GM12878 (cell line): ENCODE data around the gene USP36. TPM values are rescaled to one million over a fixed set of nuclear protein-coding genes. Genes with fewer than 3 reads are reported as not detected.

Source experiments
- ATAC-seq: fragments of 200-7000 bp; cut with Tn5 transposase; 3 replicates; pipeline ENCODE4 v1.9.1; 2020; ENCODE audit warnings: mild to moderate bottlenecking, moderate library complexity
- BruUV-seq: library from RNA; stranded (reverse); fragments of 400-500 nt; replicated peaks from 2 replicates; lab custom pipeline; 2021; lab: Mats Ljungman, UMichigan
- CTCF ChIA-PET: fragments of 300-600 bp; sonication (Branson Sonifier 250); formaldehyde crosslinking; extraction: SDS; loops from one replicate; lab custom pipeline; 2021; ENCODE audit warnings: inconsistent platforms; lab: Yijun Ruan, JAX
- POLR2A ChIA-PET: fragments of 350-600 bp; formaldehyde crosslinking; extraction: SDS; loops from one replicate; lab custom pipeline; 2021; ENCODE audit warnings: inconsistent platforms; lab: Charles Lee
- RAD21 ChIA-PET: fragments of 300-600 bp; sonication (Branson Sonifier 250); formaldehyde crosslinking; loops from one replicate; lab custom pipeline; 2023; ENCODE audit warnings: antibody characterized with exemption; ENCODE audit not compliant: unreplicated experiment; lab: Charles Lee
- SMC1A ChIA-PET: fragments of 300-600 bp; sonication (Branson Sonifier 250); formaldehyde crosslinking; loops from one replicate; lab custom pipeline; 2023; ENCODE audit not compliant: unreplicated experiment, uncharacterized antibody; lab: Charles Lee
- DNase-seq: peaks from one replicate; pipeline ENCODE4 v3.0.0-alpha.2; 2011; ENCODE audit warnings: low read depth, low spot score
- FAIRE-seq: peaks from 3 replicates; lab custom pipeline; 2011; peaks lifted over from hg19 to GRCh38; lab: Jason Lieb, UNC
- H2AFZ ChIP-seq: 2 replicates; pipeline ENCODE4 v1.6.0; 2011; ENCODE audit warnings: low read depth, low read length, control low read depth; ENCODE audit not compliant: control insufficient read depth
- H3K27ac ChIP-seq: 2 replicates; pipeline ENCODE4 v1.5.1; 2011; ENCODE audit warnings: control low read depth; ENCODE audit not compliant: control insufficient read depth, insufficient read depth
- H3K27me3 ChIP-seq, 2 experiments: replicated peaks in 1 of 2; 2 replicates each; pipeline versions ENCODE4 v1.6.0 to v1.6.1; 2011; ENCODE audit warnings: low read length in 1 of 2; ENCODE audit not compliant: control insufficient read depth in 2 of 2, insufficient read depth in 2 of 2
- H3K36me3 ChIP-seq, 2 experiments: 2 replicates each; pipeline ENCODE4 v1.5.1; 2011; ENCODE audit warnings: low read length in 1 of 2; ENCODE audit not compliant: control insufficient read depth in 2 of 2, insufficient read depth in 2 of 2
- H3K4me1 ChIP-seq: 2 replicates; pipeline ENCODE4 v1.6.1; 2011; ENCODE audit warnings: mild to moderate bottlenecking, low read length, moderate library complexity, mixed read lengths; ENCODE audit not compliant: control insufficient read depth, insufficient read depth
- H3K4me2 ChIP-seq: 2 replicates; pipeline ENCODE4 v1.6.0; 2011; ENCODE audit warnings: control low read depth; ENCODE audit not compliant: control insufficient read depth, insufficient read depth
- H3K4me3 ChIP-seq: fragments of 200-600 bp; sonication (generic); 2 replicates; pipeline ENCODE4 v1.5.1; 2016
- H3K79me2 ChIP-seq: 2 replicates; pipeline ENCODE4 v1.6.0; 2011; ENCODE audit warnings: low read length; ENCODE audit not compliant: control insufficient read depth, insufficient read depth
- H3K9ac ChIP-seq: 2 replicates; pipeline ENCODE4 v1.8.0; 2011; ENCODE audit warnings: low read length, control low read depth, mixed read lengths; ENCODE audit not compliant: control insufficient read depth, insufficient read depth
- H3K9me3 ChIP-seq: replicated peaks from 3 replicates; pipeline ENCODE4 v1.5.1; 2011; ENCODE audit warnings: mild to moderate bottlenecking, low read length; ENCODE audit not compliant: control insufficient read depth, insufficient read depth
- H4K20me1 ChIP-seq: 2 replicates; pipeline ENCODE4 v1.6.0; 2011; ENCODE audit not compliant: control insufficient read depth, insufficient read depth
- ASH2L ChIP-seq: fragments of 300-600, 200-600 bp; sonication (generic); IDR thresholded peaks from 2 replicates; pipeline ENCODE4 v1.6.1; 2017; ENCODE audit warnings: low read depth, mild to moderate bottlenecking, borderline replicate concordance
- FOS ChIP-seq: IDR thresholded peaks from 3 replicates; pipeline ENCODE4 v1.6.1; 2011; ENCODE audit warnings: borderline replicate concordance; ENCODE audit not compliant: insufficient read length; ENCODE audit errors: extremely low read depth
- KDM1A ChIP-seq: fragments of 200-600 bp; sonication (generic); IDR thresholded peaks from 2 replicates; pipeline ENCODE4 v1.6.1; 2016; ENCODE audit warnings: borderline replicate concordance
- PAX8 ChIP-seq: fragments of 450-650 bp; IDR thresholded peaks from 2 replicates; pipeline ENCODE4 v1.6.1; 2017; ENCODE audit warnings: mild to moderate bottlenecking, moderate library complexity
- SMAD5 ChIP-seq: IDR thresholded peaks from 2 replicates; pipeline ENCODE4 v1.6.1; 2016; ENCODE audit warnings: antibody characterized with exemption, low read depth
- TCF3 ChIP-seq: IDR thresholded peaks from 2 replicates; pipeline ENCODE4 v1.6.1; 2012; ENCODE audit warnings: low read depth, mild to moderate bottlenecking, low read length, borderline replicate concordance; ENCODE audit not compliant: insufficient read depth
- ZNF24 ChIP-seq: fragments of 450-650 bp; IDR thresholded peaks from 2 replicates; pipeline ENCODE4 v1.6.1; 2017; ENCODE audit warnings: antibody characterized with exemption, mild to moderate bottlenecking
- ZNF274 ChIP-seq: IDR thresholded peaks from one replicate; pipeline ENCODE4 v1.8.0; 2011; ENCODE audit not compliant: insufficient read length, insufficient read depth
- WGBS: methylation state at CpG from one replicate; pipeline ENCODE4 v1.1.6; 2016; ENCODE audit warnings: low lambda C conversion rate; ENCODE audit not compliant: insufficient replicate concordance, insufficient coverage; ENCODE audit errors: missing lambda C conversion rate; 5-methylcytosine and 5-hydroxymethylcytosine counted together
- in situ Hi-C: fragments of 300-500 bp; cut with MboI; formaldehyde crosslinking; loops from 9 replicates; pipeline ENCODE4 v1.14.3; 2018; ENCODE audit warnings: mixed read lengths
- intact Hi-C: fragments of 100-400 bp; cut with micrococcal nuclease; formaldehyde crosslinking; loops from one replicate; pipeline ENCODE4 v1.14.2; 2022; ENCODE audit not compliant: unreplicated experiment
- polyA plus RNA-seq, 11 experiments: library from polyadenylated mRNA; depleted of rRNA in 4 of 11; unstranded in 6 of 11; stranded (reverse) in 5 of 11; fragments of >200 nt; fragmentation: Nextera tagmentation in 4 of 11; fragmentation: Illumina TruSeq in 1 of 11; extraction: Ambion mirVana in 4 of 11; extraction: Trizol in 1 of 11; gene quantifications; 1 replicate in 1 of 11; 2 replicates in 10 of 11; pipeline versions ENCODE4 v1.2.1 to v1.2.3, GENCODE V29; 2011 to 2016; ENCODE audit warnings: inconsistent platforms in 2 of 11, missing spikeins in 2 of 11, low read depth in 1 of 11
- total RNA-seq, 4 experiments: library from RNA; depleted of rRNA in 3 of 4; stranded (reverse); fragments of >200 nt in 3 of 4; fragmentation: Illumina TruSeq in 1 of 4; extraction: Trizol in 1 of 4; gene quantifications; 2 replicates each; pipeline versions ENCODE4 v1.2.1 to v1.2.3, GENCODE V29; 2013 to 2021
- TF ChIP-seq, protein P1 (sequence below): fragments of 450-650 bp; formaldehyde crosslinking; IDR thresholded peaks from 2 replicates; pipeline ENCODE4 v1.4.0; 2020; ENCODE audit warnings: mild to moderate bottlenecking, moderate library complexity
- TF ChIP-seq, protein P2 (sequence below): fragments of 450-650 bp; IDR thresholded peaks from 2 replicates; pipeline ENCODE4 v1.6.1; 2016; ENCODE audit warnings: mild to moderate bottlenecking, moderate library complexity, borderline replicate concordance
- TF ChIP-seq, protein P3 (sequence below): fragments of 450-650 bp; IDR thresholded peaks from 2 replicates; pipeline ENCODE4 v1.6.1; 2017; ENCODE audit warnings: mild to moderate bottlenecking, low read depth, inconsistent platforms; ENCODE audit not compliant: poor library complexity, severe bottlenecking
- TF ChIP-seq, protein P4 (sequence below): fragments of 450-650 bp; IDR thresholded peaks from 2 replicates; pipeline ENCODE4 v1.6.1; 2017; ENCODE audit warnings: mild to moderate bottlenecking

Gene USP36
- total and polyA plus RNA-seq, 10 of the 15 experiments (the other 5 are each of a cell fraction or from before 2014, with no cell fraction given) = 7.2 to 65.7 (median 33.6) TPM

DNA sequence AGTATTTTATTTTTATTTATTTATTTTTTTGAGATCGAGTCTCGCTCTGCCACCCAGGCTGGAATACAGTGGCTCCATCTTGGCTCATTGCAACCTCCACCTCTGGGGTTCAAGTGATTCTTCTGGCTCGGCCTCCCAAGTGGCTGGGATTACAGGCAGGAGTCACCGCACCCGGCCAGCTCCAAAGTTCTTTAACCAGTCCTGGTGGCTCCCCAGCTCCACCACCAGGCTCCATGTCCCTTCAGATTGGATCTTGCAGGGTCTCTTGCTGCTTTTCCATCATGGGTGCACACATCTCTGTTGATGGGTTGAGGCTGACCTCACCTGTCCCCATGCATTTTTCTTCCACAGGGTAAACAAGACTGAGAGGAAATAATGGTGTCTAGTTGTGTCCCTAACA lies 8.4 kb upstream of the USP36 start:
- no peak overlapping the region for H3K27ac ChIP-seq
- no peaks in the 10 kb centered on the region for H3K36me3 ChIP-seq
- FAIRE-seq (no peak), ATAC-seq (no peak), DNase-seq (no peak)
- H3K9ac ChIP-seq = no peak overlapping the region
- intact Hi-C loops = no loop called here
- SMC1A ChIA-PET = no interaction called here
- TF ChIP-seq, protein P1, sequence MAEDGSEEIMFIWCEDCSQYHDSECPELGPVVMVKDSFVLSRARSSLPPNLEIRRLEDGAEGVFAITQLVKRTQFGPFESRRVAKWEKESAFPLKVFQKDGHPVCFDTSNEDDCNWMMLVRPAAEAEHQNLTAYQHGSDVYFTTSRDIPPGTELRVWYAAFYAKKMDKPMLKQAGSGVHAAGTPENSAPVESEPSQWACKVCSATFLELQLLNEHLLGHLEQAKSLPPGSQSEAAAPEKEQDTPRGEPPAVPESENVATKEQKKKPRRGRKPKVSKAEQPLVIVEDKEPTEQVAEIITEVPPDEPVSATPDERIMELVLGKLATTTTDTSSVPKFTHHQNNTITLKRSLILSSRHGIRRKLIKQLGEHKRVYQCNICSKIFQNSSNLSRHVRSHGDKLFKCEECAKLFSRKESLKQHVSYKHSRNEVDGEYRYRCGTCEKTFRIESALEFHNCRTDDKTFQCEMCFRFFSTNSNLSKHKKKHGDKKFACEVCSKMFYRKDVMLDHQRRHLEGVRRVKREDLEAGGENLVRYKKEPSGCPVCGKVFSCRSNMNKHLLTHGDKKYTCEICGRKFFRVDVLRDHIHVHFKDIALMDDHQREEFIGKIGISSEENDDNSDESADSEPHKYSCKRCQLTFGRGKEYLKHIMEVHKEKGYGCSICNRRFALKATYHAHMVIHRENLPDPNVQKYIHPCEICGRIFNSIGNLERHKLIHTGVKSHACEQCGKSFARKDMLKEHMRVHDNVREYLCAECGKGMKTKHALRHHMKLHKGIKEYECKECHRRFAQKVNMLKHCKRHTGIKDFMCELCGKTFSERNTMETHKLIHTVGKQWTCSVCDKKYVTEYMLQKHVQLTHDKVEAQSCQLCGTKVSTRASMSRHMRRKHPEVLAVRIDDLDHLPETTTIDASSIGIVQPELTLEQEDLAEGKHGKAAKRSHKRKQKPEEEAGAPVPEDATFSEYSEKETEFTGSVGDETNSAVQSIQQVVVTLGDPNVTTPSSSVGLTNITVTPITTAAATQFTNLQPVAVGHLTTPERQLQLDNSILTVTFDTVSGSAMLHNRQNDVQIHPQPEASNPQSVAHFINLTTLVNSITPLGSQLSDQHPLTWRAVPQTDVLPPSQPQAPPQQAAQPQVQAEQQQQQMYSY (CRISPR knock-in tag) = no peak
- TF ChIP-seq ZNF274 (no peak), FOS (no peak), KDM1A (no peak), TCF3 (no peak), SMAD5 (no peak), ZNF24 (no peak), PAX8 (no peak), ASH2L (no peak)
- TF ChIP-seq, protein P2, sequence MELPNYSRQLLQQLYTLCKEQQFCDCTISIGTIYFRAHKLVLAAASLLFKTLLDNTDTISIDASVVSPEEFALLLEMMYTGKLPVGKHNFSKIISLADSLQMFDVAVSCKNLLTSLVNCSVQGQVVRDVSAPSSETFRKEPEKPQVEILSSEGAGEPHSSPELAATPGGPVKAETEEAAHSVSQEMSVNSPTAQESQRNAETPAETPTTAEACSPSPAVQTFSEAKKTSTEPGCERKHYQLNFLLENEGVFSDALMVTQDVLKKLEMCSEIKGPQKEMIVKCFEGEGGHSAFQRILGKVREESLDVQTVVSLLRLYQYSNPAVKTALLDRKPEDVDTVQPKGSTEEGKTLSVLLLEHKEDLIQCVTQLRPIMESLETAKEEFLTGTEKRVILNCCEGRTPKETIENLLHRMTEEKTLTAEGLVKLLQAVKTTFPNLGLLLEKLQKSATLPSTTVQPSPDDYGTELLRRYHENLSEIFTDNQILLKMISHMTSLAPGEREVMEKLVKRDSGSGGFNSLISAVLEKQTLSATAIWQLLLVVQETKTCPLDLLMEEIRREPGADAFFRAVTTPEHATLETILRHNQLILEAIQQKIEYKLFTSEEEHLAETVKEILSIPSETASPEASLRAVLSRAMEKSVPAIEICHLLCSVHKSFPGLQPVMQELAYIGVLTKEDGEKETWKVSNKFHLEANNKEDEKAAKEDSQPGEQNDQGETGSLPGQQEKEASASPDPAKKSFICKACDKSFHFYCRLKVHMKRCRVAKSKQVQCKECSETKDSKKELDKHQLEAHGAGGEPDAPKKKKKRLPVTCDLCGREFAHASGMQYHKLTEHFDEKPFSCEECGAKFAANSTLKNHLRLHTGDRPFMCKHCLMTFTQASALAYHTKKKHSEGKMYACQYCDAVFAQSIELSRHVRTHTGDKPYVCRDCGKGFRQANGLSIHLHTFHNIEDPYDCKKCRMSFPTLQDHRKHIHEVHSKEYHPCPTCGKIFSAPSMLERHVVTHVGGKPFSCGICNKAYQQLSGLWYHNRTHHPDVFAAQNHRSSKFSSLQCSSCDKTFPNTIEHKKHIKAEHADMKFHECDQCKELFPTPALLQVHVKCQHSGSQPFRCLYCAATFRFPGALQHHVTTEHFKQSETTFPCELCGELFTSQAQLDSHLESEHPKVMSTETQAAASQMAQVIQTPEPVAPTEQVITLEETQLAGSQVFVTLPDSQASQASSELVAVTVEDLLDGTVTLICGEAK = no peak
- TF ChIP-seq, protein P3, sequence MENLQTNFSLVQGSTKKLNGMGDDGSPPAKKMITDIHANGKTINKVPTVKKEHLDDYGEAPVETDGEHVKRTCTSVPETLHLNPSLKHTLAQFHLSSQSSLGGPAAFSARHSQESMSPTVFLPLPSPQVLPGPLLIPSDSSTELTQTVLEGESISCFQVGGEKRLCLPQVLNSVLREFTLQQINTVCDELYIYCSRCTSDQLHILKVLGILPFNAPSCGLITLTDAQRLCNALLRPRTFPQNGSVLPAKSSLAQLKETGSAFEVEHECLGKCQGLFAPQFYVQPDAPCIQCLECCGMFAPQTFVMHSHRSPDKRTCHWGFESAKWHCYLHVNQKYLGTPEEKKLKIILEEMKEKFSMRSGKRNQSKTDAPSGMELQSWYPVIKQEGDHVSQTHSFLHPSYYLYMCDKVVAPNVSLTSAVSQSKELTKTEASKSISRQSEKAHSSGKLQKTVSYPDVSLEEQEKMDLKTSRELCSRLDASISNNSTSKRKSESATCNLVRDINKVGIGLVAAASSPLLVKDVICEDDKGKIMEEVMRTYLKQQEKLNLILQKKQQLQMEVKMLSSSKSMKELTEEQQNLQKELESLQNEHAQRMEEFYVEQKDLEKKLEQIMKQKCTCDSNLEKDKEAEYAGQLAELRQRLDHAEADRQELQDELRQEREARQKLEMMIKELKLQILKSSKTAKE = no peak
- TF ChIP-seq, protein P4, sequence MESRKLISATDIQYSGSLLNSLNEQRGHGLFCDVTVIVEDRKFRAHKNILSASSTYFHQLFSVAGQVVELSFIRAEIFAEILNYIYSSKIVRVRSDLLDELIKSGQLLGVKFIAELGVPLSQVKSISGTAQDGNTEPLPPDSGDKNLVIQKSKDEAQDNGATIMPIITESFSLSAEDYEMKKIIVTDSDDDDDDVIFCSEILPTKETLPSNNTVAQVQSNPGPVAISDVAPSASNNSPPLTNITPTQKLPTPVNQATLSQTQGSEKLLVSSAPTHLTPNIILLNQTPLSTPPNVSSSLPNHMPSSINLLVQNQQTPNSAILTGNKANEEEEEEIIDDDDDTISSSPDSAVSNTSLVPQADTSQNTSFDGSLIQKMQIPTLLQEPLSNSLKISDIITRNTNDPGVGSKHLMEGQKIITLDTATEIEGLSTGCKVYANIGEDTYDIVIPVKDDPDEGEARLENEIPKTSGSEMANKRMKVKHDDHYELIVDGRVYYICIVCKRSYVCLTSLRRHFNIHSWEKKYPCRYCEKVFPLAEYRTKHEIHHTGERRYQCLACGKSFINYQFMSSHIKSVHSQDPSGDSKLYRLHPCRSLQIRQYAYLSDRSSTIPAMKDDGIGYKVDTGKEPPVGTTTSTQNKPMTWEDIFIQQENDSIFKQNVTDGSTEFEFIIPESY = no peak
- RAD21 ChIA-PET = no interaction called here
- no peak overlapping the region for H3K4me3 ChIP-seq
- in situ Hi-C loops = loop anchor here (5.0 kb wide), 1 partner anchor 48 kb away; no protein-coding TSS in a partner anchor
- H2AFZ ChIP-seq = no peak overlapping the region
- POLR2A ChIA-PET = no interaction called here
- no peaks in the 10 kb centered on the region for H4K20me1 ChIP-seq
- CTCF ChIA-PET = no interaction called here
- no peak overlapping the region for H3K4me2 ChIP-seq
- WGBS = 94% methylated on average over 5 of the region's 5 CpGs
- no peaks in the 10 kb centered on the region for H3K27me3 ChIP-seq
- H3K79me2 ChIP-seq = no peaks in the 10 kb centered on the region
- H3K9me3 ChIP-seq = no peaks in the 10 kb centered on the region
- no TSS peak for BruUV-seq
- no peaks in the 10 kb centered on the region; the same call in 1 of the 2 replicates for H3K4me1 ChIP-seq
